Activated T-cell treated with anti-CD3 and anti-CD28 coated beads for 48 hours (primary cell): ENCODE measurements around the gene OR6A2.
"Not testable (repeated sequence)": the region's sequence is repeated elsewhere in the genome, so short reads cannot be mapped to it uniquely, and the experiment has no call there.

Source experiments
- DNase-seq: peaks from one replicate; pipeline ENCODE4 v3.0.0-alpha.2; 2020; ENCODE audit warnings: low read depth

OR6A2 gene

DNA sequence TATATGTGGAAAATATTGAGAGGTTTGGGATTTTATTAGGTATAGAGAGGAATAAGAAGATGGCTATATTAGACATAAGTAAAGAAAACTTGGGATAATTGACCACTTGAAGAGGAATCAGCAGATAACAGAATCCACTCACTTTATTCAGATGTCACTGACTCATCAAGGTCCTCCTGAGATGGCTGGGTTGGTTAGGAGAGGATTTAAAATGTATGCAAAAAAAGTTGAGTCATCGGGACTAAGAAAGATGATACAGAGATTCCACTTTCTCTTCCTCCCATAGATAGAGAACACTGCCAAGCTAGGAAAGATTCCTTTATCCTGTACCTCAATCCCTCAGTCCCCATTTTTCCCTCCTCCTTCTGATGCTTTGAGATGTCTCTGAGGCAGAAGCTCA lies at the start of gene OR6A2:
OR6A2 (minus strand) TSS at position 288 of the 400 bp plus-strand sequence. CDS start 3,981 bp downstream, outside the sequence.
- no peak for DNase-seq

DNA sequence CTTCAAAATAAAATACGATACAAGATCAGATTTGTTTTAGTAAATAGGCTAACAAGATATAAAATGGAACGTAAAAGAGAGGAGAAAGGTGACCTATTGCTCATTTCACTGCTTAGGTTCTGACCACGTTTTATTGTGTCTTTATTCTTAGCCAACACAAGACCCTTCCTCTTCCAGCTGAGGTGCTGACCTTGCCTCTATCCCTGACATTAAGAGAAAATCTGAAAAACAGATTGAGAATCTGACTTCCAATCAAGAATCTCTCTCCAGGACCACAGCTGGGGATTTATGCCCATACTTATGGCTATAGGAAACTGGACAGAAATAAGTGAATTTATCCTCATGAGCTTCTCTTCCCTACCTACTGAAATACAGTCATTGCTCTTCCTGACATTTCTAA lies 45.9 kb upstream of the OR6A2 start, which contains the start of gene OR10A5:
OR10A5 (plus strand) TSS at position 301 of the 400 bp plus-strand sequence; CDS start at position 301, 0 bp downstream.
- no peak for DNase-seq

DNA sequence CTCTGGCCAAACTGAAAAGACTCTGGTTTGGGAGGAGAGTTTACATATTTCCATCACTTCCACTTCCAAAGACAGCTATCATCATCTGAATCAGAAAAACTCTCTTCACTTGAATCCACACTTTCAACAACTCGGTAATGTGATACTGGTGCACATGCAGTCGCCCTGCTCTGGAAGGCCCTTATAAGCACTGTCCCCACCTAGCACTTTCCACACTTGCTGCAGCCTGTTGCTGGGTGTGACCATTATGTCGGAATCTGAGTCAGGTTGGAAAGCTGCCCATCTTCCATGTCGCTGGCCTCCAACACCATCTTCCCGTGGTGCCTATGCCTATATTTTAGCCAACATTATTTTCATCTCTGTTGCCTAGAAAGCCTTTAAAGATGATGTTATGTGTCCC lies 44.9 kb upstream of the OR6A2 start:
- no peak for DNase-seq

DNA sequence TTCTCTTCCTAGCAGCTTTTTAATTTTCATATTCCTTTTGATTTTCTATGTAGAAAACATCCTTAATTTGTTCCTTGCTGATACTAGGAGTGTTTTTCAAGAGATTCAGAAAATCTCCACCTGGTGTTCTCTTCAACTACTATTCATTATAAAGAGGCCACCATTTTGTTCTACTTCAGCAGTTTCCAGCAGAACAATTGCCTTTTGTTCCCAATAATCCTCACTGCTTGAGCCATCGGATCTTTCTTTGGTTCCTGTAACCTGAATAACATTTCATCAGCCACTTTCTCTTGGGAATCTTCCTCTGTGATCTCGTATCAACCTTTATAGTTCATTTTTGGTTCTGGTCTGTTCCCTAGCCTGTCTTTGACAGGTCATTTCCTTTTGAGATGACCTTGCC lies 44.2 kb upstream of the OR6A2 start:
- DNase-seq: no peak

DNA sequence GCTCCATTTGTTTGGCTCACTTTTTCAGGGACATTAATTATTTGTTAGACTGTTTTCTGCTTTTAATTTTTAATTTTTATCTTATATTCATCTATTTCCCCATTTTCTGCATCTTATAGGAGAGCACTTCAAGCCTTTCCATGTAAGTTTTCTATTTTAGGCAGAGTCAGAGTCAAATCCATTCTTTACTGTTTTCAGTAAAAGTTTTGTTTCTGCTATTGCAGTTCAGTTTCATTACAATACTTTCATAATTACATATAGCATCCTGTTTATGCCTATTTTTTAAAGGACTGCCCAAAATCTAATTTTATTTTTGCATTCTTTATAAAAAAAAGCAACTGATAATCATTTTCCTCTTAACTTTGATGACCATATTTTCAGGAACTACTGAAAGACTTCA lies 42.2 kb upstream of the OR6A2 start:
- DNase-seq: no peak

DNA sequence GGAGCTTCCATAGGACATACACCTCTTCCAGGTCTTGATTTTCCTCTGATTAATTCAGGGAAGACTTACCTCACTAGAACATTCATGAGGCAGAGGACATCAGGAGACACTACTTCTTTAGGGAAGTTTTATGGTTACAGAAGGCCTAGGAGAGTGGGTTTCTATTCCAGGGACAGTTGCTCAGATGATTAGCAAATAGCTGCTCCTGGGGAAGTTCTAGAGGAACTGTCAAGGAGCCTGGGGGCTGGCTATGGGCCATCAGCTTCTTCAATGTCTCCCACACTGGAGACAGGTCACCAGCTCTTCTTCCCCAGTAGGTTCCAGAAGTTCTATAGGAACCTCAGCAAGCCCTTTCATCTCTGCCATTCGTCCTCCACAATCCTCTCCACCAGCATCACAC lies 34.5 kb upstream of the OR6A2 start:
- no peak for DNase-seq

DNA sequence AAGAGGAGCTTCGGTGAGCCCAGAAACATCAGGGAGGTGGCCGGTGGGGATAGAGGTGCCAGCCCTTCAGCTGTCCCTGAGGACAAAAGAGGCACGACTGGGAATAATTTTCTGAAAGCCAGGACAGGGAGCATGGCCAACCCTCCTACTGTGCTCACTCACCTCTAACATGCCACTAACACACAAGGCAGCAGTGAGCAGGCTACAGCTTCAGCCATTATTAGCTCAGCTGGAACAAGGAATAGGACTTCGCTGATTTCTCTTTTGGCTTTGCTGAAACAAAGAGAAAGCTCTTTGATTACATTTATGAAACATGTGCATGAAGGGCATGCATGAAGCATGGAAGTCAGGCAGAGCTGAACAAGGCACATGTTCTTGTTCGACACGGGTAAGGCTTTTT lies 33.9 kb upstream of the OR6A2 start:
- DNase-seq: no peak

DNA sequence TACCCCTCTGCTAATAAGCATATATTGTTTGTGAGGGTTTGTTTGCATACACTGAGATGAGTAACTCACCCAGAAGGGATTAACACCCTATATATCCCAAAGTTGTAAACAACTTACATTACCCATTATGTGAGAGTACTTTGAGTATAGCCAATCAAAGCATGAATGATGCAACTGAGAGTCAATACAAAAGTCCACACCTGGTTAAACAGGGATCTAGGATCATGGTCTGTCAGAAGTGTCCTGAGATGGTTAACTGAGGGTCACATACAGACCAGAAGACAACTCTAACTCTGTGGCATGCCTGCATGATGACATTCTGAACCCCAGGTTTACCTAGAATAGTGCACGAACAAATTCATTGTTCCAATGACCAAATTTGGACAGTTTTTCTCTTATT lies 28.6 kb upstream of the OR6A2 start:
- DNase-seq: no peak

DNA sequence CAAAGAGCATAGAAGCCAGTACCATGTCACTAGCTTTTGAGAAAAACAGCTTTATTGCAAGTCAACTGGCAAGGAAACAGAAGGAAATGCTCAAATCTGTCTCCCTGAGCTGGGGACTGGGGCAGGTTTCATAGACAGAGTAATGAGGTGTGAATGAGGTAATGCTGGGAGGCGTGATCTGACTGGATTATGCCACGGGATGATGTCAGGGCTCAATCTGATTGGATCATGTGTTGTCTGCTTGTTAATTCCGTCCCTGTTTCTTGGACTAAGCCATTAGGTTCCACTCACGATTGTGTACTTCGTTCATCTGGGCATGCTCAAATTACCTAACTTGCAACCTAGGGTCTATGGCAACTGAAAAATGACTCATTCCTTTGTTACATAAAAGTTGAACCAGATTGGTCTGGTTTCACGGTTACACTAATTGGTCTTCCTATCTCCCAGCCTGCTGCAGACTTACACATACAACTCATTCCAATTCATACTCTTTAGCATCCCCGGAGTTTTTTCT lies 25.8 kb upstream of the OR6A2 start:
- no peak for DNase-seq

DNA sequence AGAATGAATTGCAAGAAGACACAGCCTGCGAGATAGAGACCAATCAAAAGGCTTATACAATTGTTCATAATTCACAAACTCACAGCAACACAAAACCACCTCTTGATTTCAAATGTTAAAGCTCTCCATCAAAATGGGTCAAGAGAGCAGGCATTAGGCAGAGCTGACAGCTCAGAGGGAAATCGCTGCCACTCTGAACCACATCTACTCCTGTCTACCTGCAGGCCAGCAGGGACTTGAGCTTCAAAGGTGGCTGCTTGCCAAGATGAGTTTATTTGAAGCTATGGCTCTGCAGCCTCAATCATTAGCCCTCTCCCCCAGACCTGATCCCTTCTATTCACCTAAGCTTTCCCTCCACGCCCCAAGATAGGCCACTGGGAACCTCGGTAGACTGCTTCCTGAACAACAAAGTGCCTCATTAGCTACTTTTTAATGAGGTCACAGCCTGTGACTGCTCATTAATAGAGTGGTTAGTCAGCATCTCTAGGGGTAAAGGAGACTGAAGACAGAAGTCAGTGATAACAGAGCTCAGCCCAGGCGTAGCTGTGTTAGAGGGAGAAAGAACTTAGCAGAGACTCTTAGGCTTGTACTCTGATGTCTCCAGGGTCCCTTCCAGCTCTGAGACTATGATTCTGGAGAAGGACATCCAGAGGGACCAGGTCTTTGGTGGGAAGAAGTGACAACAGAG lies 24.8 kb upstream of the OR6A2 start:
- DNase-seq: no peak

DNA sequence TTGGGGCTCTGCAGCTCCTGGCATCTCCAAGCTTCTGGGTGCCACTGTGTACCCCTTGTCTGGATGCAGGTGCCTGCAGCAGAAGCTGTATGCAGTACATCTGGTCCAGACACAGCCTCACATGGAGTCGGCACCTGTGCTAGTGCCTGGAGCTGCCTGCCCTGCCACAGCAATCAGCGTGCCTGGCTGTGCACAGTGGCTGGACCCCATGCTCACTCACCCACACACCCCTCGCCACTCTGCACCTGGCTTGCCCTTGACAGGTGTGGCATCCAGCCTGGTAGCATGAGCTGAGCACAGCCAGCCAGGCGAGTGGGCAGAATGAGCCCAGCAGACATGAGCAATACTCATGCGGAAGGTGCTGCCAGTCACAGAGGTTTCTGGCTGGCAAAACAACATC lies 19.5 kb upstream of the OR6A2 start:
- no peak for DNase-seq

DNA sequence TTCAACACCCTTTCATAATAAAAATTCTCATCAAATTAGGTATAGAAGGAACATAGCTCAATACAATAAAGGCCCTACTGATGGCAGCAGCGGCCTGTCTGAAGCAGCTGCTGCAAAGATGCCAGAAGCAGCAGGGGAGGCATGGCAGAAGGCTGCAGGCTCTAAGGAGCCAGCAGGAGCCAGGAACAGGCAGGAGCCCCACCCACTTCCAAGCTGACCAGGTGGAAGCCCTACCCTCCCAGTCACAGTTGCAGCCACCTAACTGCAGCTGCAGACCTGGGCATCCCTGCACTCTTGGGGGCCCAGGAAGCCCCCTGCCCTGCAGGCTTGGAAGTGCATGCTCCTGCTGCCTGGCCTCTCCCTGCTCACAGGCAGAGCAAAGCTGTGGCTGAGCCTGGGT lies 18.2 kb upstream of the OR6A2 start:
- DNase-seq: no peak

DNA sequence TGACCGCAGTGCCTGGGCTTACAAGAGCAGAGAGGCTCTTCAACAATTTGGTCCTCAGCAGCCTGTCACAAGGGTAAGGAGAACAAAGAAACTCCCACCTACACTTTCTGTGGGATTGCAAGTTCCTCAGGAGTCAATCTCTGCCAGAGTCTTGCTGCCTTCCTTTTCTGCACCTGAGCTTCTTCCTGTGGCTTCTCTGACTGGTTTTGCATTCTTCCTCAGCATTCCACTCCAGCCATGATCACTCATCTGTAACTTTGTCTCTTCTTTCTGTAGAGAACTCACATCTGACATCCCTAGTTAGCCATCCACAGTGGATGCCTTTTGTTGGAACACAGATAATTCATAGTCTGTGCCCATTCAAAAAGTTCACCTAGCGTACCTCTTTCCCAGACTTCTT lies 14.2 kb upstream of the OR6A2 start:
- DNase-seq: no peak

DNA sequence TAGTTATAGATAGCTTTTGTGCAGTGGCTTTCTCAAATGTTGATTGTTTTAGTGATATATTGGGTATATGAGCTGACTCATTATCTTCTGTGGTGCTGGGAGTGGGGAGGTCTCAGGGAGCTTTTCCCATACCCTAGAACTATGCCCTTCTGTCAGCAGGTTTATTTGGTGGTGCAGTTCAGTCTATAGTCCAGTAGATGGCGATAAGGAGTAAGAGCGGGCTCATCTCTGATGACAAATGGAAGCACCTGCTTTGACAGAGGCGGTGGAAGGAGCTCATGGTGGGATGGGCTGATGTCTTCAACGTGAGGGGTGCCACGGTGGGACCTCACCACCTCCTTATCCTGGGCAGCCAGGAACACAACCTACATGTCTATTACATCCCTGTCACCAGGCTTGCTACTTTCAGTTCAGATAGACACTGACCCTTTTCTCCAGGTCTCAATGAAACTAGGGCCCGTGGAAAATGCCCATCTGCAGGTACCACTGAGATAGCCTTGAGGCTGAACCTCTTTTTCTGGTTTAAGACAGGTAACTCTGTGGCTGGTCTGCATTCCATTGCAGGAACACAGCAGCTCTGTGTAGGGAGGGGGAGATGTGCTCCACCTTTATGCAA lies 13.0 kb upstream of the OR6A2 start:
- DNase-seq: no peak

DNA sequence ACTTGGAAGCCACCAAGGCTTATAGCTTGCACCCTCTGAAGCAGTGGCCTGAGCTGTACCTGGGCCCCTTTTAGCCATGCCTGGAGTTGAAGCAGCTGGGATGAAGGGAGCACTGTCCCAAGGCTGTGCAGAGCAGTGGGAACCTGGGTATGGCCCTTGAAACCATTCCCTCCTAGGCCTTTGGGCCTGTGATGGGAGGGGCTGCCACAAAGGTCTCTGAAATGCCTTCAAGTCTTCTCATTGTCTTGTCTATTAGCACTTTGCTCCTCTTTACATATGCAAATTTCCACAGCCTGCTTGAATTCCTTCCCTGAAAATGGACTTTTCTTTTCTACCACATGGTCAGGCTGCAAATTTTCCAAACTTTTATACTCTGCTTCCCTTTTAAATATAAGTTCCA lies 1.6 kb upstream of the OR6A2 start:
- not testable (repeated sequence) for DNase-seq

DNA sequence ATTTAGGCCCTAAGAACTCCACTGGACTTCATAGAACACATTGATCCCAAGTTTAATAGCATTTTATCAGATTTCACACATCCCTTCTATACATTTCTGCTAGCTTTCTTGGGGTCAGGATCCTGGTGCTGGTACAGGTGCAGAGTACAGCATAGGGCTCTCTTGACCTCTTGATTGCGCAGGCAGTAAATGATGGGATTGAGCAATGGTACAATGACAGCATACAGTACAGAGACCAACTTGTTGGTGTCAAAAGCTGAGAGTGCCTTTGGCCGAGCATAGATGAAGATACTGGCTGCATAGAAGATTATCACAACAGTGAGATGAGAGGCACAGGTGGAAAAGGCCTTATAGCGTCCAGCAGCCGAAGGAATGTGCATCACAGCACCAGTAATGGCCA lies 4.8 kb downstream of the OR6A2 start:
- no peak for DNase-seq

DNA sequence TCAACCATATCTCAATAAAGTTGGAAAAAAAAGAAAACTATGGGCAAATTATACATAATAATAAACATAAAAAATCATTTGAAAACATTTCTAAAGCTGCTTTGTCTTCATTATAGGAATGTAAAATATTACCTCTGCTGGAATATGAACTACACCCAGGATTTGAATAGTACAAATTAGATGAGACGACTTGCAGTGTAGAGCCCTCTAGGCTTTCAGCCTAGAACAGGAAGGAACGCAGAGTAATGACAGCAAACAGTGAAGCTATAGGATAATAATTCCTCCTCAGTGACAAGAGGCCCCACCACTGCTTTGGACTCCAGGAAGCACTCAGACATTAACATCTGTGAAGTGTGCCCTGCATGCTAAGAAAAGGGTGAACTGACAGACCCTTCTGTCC lies 8.9 kb downstream of the OR6A2 start:
- DNase-seq: no peak

DNA sequence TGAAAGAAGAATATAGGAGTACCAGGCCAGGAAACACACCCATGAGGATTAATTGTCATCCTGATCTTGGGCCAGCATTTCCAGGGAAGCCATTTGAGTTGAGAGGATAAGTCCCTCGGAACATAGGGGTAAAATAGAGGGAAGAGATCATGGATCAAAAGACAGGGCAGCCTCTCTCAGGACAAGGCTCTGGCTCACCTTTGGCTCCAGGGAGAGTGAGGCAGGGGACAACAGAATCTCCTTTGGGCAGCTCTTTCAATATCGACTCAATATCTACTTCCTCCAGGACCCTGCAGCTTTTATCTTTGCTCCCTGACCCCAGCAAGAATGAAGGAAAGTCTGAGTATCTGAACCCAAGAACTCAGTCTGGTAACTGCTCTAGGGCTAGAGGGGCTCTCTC lies 16.8 kb downstream of the OR6A2 start, which contains the start of gene OR2AG1:
OR2AG1 (plus strand) TSS at position 301 of the 400 bp plus-strand sequence. CDS start 2,018 bp downstream, outside the sequence.
- DNase-seq: no peak

DNA sequence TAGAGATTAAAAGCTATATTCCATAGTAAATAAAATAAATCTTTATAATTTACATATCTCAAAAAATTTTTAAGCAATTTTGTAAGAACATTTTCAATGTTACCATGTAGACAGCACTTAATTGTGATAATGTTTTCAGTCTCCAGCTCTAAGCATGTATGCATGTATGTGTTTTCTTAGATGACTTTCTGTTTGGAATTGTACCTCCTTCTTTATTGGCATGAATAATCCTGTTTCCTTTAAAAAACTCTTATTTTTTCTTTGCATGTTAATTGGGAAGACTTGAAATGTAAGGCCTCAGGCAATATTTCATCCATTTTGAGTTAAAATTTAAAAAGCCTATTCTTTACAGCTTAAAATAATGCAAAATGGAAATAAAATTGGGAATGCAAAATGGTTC lies 18.7 kb downstream of the OR6A2 start:
- no peak for DNase-seq

DNA sequence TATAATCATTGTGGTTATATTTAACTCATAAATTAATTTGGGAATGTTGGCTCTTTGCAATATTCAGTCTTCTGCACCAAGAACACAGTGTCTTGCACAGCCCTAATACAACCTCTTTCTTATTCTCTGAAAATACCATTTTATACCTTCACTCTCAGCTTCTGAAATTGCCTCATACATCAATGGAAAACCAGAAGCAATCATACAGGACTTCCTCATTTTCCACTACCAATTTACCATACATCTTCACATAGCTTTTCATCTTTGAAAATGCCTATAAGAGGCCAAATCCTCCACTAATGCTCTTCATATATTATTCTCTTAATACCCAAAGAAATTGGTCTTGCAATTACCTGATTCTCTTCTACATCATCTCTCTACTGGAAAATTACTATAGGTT lies 21.0 kb downstream of the OR6A2 start:
- no peak for DNase-seq

DNA sequence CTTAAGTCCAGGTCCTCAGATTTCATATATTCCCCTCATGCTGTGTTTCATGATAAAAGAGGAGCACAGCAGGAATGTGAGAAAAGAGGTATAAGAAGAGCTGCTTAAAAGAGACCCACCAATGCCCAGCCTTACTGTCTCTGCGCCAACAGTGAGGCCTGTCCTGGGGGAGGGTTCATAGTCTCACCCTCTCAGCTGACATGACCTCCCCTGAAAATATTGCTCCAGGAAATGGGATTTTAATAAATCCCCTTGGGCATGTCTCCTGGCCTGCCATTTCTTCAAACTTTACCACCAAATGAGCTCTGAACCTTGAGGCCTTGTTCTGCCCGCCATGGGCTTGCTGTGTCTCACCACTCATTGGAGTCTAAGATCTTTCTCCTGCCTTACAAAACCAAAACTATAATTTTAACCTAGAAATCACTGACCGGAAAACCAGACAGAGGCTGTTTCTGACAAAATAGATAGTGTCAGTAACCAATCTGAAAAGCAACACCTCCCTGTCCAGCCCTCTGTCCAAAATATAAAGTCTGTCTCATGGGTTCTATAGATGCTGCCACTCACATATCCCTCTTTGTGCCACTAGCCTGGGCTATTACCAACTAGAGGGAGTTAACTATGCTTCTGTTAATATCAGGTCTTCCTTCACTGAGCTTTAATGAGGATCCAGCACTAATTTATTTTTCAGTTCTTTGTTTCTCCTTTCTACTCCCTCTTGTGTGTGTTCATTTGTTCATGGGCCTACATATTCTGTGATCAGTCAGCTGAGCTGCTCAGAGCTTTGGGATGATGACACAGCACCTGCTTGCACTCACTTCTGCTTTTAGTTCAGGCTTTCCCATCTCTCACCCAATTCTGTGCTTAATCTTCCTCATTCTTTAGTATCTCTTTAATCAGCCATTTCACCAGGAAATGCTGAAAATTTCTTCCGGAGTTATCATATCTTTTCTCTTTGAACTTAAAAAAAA lies 27.3 kb downstream of the OR6A2 start, which contains the start of gene OR2AG2:
OR2AG2 (minus strand) TSS at position 51 of the 968 bp plus-strand sequence. CDS start 3,019 bp downstream, outside the sequence.
- DNase-seq: no peak

DNA sequence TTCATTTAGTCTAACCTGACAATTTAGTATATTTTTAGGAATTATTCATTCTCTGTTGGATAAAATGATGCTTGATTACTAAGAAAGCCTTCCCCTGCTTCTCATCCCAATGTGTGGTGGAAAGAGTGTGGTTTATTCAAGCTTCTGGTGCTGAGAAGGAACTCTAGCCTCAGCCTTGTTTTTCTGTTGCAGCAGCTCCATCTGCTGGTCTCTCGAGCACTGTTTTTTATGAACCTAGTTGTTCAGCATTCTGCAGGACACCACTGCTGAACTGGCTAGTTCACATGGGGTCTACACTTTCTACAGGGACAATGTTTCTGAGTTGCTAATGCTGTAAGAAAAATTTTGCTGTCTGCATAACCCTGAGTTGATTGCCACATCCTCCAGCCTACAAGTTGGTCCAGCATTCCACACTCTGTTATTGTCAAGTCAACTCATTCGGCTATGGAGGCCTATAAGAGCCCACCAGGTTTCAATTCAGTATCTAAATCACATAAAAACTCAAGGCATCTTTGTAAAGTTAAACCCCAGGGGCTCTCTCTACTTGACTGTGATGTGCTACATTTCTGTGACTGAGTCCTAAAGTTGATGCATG lies 42.0 kb downstream of the OR6A2 start:
- DNase-seq: no peak
